T follicular helper cell (primary cell): ENCODE measurements around the gene WDHD1.
"Not testable (repeated sequence)": the region's sequence is repeated elsewhere in the genome, so short reads cannot be mapped to it uniquely, and the experiment has no call there.

ENCODE experiments used
- DNase-seq: peaks from one replicate; pipeline ENCODE4 v3.0.0-alpha.2; 2020; ENCODE audit warnings: low read depth

The WDHD1 gene

DNA sequence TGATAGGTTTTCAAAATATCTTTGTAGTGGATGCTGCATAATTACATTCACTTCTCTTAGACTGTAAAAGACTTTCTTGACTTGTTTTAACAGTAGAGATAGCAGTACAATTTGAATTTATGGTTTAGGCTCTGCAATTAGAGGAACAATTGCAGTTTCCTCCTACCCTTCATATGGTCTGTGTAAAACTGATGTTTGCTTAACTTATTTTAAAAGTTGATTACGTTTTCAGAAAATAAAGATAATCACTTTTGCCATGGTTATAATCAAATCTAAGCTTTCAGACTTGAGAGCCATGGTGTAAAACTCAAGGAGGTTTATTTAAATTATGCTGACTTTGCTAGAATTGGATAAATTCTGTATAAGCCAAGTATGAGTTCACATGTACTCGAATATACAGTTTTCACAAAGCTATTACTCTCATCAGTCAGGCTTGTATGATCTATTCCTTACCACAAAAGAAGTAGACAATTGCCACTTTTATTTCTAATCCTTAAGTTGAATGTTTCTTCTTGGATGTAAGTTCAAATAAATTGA is 22.1 kb upstream of the WDHD1 start:
- DNase-seq = no peak

- DNase-seq = no peak
Observed at GRCh38 chr14:55047301-55048053, 20.6 kb upstream of the WDHD1 start.

DNA sequence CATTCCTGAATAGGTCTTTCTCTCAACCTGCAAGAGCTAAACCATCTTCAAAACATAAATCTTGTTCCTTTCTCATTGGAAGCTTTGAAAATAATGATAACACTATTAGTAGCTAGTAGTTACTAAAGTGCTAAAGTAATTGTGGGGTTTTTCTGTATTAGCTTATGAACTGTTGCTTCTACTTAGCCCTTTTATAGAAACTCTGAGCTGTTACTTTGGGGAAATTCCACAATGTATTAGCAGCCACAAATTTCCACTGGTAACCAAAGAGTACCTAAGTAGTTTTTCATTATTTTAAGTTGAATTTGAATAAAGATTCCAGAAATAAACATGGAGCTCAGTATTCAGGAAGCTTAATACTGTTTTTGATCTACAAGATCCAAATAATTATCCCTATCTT is 18.2 kb upstream of the WDHD1 start:
- DNase-seq = no peak

DNA sequence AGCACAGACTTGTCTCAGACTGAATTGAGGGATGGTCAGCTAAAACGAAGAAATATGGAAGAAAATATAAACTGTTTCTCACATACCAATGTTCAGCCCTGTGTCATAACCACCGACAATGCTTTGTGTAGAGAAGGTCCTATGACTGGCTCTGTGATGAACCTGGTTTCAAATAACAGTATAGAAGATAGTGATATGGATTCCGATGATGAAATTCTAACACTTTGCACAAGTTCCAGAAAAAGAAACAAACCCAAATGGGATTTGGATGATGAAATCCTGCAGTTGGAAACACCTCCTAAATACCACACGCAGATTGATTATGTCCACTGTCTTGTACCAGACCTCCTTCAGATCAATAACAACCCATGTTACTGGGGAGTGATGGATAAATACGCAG is 16.6 kb upstream of the WDHD1 start:
- DNase-seq = no peak

- no peak for DNase-seq
Observed at GRCh38 chr14:55038708-55039107, 11.8 kb upstream of the WDHD1 start.

GRCh38 chr14:55037995-55038394 is 11.1 kb upstream of the WDHD1 start:
- not testable (repeated sequence) for DNase-seq

GRCh38 chr14:55031190-55031589 is 4.3 kb upstream of the WDHD1 start:
- no peak for DNase-seq

DNA sequence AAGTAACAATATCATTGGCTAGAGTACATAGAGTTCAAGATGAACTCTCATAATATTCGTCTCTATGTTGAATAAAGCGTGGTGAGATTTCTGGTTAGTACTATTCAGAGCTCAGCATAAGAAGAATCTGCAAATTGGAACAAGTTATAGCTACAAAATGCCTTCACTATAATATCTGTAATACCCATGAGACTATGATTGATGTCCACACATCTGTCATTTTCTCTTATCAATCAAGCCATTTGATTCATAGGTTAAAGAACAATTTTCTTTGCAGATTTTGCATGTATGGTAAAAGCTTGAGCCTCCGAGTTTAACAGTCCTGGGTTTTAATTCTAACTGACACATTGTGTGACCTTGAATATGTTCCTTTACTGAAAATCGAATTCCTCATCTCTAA is 1.6 kb upstream of the WDHD1 start:
- no peak for DNase-seq

GRCh38 chr14:55028066-55028465 is 1.2 kb upstream of the WDHD1 start:
- DNase-seq = no peak

- no peak for DNase-seq
Observed at GRCh38 chr14:55026441-55026792, 482 bp downstream of the WDHD1 start.

GRCh38 chr14:55025948-55026347 is 951 bp downstream of the WDHD1 start:
- no peak for DNase-seq

DNA sequence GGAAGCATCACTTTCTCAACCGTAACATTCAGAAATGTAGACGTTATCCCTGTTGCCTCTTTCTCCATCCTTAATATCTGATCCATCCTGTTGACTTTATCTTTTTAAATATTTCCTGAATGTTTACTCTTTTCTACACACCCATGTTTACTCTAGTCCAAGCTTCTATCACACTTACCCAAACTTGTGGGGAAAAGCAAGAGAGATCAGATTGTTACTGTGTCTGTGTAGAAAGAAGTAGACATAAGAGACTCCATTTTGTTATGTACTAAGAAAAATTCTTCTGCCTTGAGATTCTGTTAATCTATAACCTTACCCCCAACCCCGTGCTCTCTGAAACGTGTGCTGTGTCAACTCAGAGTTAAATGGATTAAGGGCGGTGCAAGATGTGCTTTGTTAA is 2.5 kb downstream of the WDHD1 start:
- not testable (repeated sequence) for DNase-seq

DNA sequence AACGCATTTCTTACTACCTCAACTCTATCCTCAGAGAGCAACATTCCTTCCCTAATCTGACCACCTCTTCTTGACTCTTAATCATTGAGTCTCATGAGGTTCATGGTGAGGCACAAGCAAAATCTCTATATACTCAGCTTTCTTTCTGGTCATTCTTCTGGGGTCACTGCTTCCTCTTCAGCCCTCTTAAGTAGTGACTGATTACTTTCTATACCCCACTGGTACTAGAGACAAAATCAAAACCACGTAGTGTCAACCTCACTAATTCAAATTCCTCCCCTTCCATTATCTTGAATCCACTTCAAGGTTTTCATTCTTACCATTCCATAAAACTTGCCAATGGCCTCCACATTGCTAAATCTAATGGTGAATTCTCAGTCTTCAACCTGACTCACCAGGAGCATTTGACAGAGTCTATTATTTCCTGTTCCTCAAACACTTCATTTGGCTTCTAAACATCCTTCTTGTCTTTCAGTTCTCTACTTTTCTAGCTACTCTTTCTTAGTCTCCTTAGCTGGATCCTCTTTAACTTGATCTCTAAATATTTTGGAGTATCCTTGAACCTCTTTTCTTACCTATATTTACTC is 6.8 kb downstream of the WDHD1 start:
- no peak for DNase-seq

DNA sequence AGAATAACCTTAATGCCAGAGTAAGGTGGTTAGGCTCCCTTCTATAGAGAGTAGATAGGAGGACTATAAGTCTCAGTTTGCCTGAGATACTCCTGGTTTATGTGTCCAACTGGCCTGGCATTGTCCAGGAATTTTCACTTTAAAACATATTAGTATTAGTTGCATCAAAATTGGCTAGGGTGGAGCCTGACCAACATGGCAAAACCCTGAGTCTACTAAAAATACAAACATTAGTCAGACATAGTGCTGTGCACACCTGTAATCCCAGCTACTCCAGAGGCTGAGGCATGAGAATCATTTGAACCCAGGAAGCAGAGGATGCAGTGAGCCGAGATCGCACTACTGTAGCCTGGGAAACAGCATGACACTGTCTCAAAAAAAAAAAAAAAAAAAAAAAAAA is 11.9 kb downstream of the WDHD1 start:
- no peak for DNase-seq

- no peak for DNase-seq
Observed at GRCh38 chr14:55005071-55005470, 21.8 kb downstream of the WDHD1 start.

- no peak for DNase-seq
Observed at GRCh38 chr14:55000381-55000780, 26.5 kb downstream of the WDHD1 start.

GRCh38 chr14:54985156-54985555 is 41.7 kb downstream of the WDHD1 start:
- no peak for DNase-seq

- no peak for DNase-seq
Observed at GRCh38 chr14:54981698-54982097, 45.2 kb downstream of the WDHD1 start.

DNA sequence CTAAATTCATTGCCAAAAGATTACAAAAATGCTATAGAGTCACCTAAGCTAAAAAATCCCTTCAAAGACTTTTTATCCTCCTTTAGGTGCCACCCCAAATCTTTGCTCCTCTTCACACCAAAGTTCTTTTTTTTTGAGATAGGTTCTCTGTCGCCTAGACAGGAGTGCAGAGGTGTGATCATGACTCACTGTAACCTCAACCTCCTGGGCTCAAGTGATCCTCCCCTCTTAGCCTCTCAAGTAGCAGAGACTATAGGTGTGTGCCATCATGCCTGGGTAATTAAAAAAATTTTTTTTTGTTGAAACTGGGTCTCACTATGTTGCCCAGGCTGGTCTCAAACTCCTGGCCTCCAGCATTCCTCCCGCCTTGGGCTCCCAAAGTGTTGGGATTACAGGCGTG is 47.9 kb downstream of the WDHD1 start:
- no peak for DNase-seq

DNA sequence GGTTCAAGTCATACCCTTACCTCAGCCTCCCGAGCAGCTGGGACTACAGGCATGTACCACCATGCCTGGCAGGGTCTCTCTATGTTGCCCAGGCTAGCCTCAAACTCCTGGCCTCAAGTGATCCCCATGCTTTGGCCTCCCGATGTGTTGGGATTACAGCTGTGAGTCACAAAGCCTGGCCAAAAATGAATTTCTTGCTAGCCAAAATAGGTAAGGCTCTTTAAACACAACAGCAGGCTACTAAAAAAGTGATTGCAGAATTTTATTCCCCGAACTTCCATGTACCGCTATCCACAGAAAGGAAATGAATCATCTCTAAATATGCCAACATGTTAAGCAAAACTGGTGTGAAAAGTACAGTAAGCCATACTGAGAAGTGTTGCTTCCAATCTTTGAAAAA is 50.6 kb downstream of the WDHD1 start:
- DNase-seq = no peak

GRCh38 chr14:54975856-54976255 is 51.0 kb downstream of the WDHD1 start:
- no peak for DNase-seq

DNA sequence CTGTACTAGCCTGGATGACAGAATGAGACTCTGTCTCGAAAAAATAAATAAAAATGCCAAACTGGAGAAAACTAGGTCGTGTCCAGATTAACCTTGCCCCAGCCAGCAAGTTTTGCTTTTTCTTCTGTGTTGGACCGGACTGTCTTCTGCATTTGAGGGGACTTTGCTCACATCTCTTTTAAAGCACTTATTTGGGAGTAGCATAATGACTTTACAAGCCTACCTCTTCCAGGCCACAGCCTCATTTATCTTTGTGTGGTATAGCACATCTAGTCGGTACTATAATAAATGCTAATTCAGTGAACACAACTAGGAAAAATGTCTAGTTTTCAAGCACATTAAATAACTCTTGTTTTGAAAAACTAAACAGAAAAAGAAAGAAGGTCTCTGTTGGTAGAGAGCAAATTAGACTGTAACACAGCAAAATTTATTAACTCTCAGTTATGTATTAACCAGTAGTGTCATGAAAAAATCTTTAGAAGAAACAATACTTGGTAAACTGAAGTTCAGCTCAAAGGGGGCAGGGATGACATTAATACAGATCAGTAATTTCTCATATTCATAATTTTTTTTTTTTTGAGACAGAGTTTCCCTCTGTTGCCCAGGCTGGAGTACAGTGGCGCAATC is 52.0 kb downstream of the WDHD1 start:
- no peak for DNase-seq

GRCh38 chr14:54967496-54967895 is 59.4 kb downstream of the WDHD1 start:
- DNase-seq = no peak
